Left hindlimb (tissue), 1 donor: ENCODE results near the gene SLC30A2.

ENCODE experiments used
- DNase-seq: peaks from one replicate; pipeline ENCODE4 v3.0.0-alpha.2; 2018

SLC30A2 gene

DNA sequence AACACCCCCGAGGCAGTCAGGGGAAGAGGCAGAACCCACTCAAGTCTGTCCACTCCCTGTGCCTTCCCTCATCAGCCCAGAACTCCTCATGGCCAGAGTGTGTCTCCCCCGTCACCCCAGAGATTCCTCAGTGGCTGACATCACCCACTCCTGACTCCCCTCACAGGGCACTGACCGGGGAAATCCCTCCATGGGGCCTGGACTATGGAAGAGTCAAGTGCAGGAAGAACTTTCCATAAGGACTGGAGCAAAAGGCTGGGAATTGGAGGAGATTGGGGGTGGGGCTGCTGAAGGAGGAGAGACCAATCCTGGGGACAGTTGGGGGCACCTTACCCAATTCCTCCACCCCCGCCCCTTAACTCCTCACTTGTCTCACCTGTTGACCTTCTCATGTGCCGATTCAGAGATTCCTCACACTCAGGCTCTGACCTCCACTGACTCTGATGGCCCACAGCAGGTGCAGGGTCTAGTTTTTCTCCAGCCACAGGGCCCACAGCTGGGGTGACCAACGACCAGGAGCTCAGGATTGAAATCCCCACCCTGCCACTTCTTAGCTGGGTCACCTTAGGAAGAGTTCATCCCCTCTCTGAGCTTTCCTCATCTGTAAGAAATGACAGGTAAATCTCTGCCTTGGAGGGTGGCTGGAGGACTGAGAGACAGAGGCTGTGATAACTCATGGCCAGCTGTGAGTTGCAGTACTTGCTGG is 24.8 kb downstream of the SLC30A2 start:
- no peak for DNase-seq

DNA sequence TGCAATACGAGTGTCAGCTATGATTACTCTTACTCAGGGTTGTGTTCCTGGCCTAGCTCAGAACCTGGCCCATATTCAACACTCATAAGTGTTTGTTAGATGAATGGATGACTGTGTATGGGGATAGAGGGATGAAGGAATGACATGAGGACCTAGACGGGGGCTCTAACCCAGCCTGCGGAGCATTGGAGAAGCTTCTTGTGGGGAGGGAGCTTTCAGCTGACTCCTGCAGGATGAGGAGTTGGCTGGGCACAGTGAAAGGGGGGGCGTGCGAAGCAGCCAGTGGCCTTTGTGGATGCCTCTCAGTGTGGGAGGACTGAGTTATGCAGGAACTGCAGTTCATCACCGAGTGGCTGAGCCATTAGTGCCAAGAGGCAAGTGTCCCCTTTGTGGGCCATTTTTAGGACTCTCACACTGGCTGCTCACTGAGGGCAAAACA is 25.6 kb downstream of the SLC30A2 start:
- no peak for DNase-seq

DNA sequence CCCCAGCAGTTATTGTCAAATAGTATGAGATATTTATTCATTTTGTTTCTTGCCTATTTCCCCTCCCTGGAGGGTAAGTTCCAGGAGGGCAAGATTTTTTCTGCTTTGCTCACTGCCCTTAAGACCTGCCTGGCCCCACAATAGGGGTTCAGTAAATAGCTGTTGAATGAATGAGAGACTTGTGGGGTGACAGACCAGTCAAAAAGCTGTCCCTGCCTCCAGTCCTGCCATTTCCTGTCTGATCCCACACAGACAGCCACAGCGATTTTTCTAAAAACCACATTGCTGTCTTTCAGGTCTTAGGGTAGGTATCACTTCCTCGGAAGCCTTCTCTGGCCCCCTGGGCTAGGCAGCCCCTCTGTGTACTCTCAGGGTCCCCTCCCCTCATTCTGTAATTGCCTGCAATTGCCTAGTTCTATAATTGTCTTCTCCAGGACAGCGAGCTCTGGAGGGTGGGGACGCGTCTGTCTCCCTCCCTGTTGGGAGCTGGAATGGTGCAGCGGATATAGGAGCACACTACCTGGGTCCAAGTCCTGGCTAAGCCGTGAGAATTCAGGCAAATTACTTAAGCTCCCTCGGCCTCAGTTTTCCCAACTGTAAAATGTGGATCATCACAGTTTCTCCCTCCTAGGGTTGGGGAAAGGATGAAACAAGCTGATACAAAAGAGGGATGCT is 26.1 kb downstream of the SLC30A2 start:
- DNase-seq = no peak

DNA sequence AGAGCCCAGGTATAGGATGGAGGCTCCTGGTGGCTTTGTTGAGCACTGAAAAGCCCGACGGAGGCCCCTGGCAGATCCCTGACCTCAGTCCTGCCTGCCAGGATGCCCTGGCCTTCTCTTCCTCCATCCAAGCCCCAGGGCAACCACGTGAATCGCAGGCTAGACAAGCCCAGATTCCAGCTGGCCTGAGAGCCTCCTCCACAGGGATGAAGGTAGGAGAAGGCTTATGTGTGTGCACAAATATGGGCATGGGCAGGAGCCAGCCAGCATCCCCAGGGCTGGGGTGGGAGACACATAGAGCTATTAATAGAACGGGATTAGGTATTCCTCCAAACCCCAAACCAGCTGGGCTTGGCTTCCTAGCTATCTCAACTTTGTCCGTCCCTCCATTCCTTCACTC is 28.3 kb downstream of the SLC30A2 start:
- DNase-seq = no peak

DNA sequence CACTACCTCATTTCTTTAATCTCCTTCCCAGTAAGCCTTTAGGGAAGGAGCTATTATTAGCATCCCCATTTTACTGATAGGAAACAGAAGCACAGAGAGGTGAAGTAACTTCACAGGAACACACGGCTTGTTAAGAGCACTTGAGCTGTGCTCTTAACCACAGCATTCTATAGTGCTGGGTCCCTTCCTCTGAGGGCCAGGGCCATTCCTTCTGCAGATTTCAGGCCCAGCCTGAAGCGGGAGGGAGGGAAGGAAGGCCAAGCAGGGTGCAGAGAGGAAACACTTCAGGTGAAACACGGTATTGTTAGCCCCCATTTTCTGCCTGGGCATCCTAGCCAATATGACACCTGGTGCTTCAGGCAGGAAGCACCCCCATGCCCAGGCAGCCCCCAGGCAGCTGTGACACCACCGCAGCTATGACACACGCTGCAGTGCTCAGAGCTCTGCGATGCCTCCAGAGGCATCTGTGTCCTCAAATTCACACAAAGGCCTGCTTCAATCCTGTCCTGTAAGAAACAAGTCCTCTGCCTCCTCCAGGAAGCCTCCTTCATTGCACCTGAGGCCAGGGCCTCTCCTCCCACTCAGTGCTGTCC is 28.9 kb downstream of the SLC30A2 start:
- DNase-seq = no peak

DNA sequence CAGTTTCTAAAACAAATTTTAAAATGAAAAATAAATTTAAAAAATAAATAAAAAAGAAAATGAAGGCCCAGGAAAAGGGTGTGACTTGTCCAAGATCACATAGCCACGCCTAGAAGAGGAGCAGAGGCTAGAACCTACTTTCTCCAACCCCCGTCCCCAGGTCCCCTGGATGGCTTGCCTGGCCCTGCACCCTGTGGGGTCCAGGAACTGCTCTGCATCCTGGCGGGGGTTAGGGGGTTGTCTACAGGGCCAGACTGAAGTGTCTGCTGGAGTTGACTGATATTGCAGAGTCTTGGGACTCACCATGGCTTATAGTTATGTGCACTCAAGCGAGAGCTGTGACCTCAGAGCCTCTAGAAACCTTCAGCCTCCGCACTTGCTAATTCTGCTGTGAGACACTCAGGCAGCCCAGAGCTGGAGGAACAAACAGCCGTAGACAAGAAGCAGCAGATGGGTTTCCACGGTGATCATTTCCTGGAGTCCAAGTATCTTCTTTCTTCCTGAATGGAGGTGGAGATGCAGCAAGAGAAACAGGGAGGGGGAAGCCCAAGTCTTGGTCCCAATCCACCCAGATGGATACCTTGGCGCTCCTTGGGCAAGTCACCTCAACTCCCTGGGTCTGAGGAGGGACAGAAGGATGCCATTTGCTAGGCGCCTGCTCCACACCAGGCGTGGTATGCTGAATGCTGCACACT is 29.5 kb downstream of the SLC30A2 start:
- no peak for DNase-seq

DNA sequence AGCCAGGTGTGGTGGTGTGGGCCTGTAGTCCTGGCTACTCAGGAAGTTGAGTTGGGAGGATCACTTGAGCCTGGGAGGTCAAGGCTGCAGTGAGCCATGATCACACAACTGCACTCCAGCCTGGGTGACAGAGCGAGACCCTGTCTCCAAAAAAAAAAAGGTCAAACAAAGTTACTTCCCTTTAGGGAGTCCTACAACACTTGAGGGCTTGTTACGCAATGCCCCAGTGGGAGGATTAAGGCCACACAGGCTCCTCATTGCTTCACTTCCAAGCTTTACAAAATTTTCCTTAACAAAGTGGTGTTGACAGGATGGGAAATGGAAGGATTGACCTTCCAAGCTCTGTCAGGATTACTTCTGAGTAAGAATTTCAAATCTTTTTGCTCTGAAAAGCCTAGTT is 30.6 kb downstream of the SLC30A2 start:
- no peak for DNase-seq

DNA sequence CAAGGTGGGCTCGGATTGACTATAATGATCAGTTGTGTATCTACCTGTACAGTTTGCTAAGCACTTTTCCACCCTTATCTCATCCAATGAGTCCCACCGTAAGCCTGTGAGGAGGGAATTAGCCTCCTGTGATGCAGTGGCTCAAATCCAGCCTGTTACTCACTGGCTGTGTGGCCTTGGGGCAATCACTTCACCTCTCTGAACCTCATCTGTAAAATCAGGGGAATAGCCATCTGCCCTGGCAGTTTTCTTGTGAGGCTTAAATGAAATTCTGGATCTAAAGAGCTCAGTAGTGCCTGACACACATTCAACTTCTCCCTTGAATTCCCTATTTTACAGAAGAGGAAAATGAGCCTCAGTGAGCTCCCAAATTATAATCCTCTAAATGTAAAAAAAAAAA is 31.7 kb downstream of the SLC30A2 start:
- no peak for DNase-seq

DNA sequence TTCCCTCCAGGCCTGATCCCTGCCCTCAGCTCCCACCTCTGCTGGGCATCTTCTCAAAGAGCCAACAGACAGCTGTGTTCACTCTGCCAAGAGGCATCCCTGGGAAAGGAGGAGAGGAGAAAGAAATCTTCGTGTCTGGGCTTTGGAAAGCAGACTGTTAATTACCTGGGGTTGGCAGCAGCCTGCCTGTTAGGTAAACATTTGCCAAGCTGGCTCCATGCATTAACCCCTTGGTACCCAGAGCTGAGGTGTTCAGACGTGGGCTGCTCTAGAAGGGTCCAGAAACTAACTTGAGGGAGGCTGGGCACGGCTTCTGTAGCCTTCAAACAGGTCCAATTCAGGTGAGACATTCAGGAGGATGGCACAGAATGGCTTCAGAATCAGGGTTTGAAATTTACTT is 33.1 kb downstream of the SLC30A2 start:
- DNase-seq = no peak

DNA sequence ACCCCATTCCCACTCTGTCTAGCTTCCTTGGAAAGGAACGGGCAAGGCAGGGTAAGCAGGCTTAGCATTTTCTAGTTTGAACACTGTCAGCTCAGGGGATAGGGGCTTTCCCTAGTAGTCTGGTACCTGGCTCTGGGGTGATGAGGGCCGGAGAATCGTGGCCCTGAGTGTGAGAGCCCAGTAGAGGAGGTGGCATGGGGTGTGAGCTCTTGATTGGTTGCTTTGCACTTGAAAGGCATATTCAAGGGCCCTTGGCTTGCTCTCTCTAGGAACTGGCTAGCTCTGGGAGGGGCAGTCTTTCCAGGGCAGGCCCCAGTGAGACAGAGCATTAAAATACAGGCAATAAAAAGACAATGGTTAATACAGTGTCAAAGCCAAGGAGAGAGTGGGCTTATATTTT is 35.1 kb downstream of the SLC30A2 start:
- DNase-seq = no peak

DNA sequence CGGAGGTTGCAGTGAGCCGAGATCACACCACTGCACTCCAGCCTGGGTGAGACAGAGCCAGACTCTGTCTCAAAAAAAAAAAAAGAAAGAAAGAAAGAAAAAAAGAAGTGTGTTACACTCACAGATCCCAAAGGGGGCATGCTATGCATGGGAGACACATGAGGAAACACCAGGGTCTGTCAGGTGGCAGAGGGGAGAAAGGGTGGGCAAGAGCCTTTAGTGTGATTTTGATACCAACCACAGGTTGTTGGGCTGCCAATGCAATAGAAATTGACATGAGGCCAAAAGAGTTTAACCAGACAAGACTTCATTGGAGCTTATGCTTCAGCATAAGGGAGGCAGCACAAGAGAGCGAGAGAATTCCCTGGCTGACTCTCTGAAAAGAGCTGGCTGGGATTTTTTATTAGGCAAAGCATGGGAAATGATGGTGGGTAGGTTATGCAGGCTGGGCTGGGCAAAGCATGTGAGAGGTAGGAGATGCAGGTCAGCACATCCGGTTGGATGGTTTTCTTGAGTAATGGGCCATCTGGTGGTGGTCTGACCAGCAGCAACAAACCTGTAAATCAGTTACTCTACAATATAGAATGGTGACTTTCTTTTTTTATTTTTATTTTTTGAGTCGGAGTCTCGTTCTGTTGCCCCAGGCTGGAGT is 36.0 kb downstream of the SLC30A2 start:
- no peak for DNase-seq

DNA sequence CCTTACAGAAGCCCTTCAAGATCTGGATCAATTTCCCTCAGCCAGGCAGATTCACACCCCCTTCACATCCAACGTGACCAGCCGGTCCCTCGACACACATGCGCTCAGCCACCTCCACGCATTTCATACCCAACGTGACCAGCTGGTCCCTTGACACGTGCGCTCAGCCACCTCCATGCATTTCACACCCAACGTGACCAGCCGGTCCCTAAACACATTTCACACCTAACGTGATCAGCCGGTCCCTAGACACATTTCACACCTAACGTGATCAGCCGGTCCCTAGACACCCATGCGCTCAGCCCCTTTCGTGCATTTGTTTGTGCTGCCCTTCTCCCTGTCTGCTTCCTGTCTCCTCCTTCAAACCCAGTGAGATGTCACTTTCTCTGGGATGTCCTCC is 39.2 kb downstream of the SLC30A2 start:
- no peak for DNase-seq

DNA sequence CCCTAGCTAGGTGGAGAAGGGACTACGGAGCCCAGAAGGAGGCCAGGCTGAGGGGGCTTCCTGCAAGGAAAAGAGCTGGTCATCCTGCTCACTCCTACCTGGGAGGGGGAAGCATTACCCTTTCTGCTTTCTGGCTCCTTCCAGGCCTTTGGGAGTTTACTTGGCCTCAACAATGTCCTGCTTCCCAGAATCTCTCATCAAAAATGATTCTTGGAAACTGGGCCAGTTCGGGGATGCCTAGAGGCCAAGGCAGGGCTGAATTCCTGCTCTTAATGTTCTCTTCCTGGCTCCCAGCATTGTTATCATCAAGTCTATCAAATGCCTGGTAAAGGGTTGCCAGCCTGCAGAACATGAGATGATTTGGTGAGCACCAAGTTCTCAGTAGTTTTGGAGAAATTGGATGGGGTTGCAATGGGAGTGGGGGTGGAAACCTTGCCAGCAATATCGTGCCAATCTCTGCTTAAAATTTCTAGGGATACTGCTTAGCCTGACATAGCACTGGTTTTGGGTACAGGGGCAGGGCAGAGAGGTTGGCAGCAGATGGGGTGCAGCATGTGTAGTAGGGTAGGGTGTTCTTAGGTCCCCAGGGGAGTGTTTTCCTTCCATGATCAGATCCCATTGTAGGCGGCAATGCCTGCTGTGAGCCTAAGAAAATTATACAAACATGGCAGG is 40.3 kb downstream of the SLC30A2 start:
- DNase-seq = no peak

DNA sequence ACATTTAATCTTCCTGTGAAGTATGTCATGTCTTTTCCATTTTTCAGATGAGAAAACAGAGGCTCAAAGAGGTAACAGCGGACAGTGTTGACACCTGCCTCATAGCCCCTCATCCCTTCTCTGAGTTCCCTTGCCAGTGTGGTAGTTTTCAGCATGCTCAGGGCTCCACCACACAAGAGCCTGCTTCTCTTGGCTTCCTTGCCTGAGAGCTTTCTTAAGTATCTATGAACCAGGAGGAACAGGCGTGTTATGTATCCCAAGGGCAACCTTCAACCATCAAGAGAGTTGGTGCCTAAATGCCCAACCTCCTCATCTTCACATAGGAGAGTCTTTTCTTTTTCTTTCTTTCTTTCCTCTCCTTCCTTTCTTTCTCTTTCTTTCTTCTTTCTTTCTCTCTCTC is 42.2 kb downstream of the SLC30A2 start:
- DNase-seq = no peak

DNA sequence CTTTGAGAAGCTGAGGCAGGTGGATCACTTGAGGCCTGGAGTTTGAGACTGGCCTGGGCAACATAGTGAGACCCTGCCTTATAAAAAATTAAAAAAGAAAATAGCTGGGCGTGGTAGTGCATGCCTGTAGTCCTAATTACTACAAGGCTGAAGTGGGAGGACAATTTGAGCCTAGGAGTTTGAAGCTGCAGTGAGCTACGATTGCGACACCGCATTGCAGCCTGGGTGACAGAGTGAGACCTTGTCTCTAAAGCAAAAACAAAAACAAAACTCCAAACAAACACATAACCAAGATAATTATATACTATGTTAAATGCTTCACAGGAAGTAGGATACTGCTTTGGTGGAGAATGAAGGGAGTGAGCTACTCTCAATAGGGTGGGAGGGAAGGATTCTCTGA is 42.7 kb downstream of the SLC30A2 start:
- no peak for DNase-seq

DNA sequence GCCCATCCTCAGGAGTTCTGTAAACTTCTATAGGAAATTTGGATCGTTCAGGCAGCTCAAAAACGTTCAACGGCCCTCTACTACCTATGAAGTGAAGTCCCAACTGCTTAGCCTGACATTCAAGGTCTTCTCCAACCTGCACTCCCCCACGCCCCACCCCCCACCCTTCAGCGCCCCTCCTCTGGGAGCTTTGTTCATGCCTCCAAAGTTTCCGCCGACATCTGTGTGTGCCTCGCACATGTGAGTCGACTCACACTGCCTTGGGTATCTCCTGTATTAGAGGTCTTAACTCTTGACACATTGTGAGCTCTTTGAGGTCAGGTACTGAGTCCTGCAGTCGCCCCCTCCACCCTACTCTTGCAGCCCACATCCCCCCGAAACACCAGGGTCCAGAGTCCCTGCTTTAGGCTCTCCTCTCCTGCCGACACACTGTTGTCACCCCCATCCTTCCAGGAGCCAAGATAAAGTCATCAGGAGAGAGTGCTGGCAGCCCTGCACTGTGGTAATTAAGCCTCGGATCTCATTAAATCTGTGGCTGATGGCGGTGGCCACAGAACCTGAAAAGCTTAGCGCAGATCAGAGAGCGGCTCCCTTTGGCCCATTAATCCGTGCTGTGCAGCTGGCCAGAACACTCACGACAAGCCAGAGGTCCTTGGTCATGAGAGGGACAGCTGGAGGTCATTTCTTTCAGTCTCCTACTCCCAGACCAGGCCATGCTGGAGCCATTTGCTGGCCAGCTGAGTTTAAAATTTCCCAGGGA is 46.7 kb downstream of the SLC30A2 start:
- no peak for DNase-seq

DNA sequence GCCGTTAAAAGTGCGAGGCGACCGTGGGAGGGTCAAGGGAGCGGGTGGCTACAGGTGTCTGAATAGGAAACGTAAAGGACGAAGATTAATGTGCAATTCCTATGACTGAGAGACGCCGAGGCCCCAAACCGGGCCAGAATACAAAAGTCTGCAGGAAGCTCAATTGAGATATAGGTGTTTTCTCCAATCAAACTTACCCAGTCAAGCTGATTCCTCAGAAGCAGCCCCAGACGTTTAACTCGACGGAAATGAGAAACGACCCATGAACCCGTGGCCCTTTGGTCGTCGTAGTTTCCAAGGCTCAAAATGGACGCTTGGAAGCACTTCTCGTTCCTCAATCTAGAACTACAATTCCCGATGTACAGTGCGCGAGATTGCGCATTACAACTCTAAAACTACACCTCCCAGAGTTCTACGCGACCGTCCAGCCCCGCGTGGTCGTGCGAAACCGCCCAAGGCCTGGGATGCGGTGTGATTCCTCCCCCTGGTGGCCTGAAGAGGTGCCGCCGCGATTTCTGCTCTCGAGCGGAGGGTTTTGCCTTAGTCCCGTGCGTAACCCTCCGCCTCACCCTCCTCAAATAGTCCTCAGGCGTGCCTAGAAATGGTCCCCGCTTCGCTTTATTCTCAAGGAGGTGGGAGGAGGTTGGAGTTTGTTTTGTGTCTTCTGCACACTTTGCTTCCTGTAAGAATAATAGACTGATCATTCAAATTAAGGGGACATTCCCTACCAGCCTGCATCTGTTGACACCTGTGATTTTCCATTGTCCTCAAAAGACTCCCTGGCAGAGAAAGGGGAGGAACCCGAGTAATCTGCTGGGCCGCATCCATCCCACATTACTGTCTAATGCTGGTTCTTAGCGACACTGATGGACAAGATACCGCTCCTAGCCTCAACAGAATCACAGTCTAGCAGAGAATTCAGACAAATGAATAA is 47.8 kb downstream of the SLC30A2 start, which contains the start of gene PAFAH2:
Gene PAFAH2, minus strand, starts transcription at position 236 of the 934 bp plus-strand sequence. CDS start 7,247 bp downstream, outside the sequence.
- peak; percentile 98 for DNase-seq

DNA sequence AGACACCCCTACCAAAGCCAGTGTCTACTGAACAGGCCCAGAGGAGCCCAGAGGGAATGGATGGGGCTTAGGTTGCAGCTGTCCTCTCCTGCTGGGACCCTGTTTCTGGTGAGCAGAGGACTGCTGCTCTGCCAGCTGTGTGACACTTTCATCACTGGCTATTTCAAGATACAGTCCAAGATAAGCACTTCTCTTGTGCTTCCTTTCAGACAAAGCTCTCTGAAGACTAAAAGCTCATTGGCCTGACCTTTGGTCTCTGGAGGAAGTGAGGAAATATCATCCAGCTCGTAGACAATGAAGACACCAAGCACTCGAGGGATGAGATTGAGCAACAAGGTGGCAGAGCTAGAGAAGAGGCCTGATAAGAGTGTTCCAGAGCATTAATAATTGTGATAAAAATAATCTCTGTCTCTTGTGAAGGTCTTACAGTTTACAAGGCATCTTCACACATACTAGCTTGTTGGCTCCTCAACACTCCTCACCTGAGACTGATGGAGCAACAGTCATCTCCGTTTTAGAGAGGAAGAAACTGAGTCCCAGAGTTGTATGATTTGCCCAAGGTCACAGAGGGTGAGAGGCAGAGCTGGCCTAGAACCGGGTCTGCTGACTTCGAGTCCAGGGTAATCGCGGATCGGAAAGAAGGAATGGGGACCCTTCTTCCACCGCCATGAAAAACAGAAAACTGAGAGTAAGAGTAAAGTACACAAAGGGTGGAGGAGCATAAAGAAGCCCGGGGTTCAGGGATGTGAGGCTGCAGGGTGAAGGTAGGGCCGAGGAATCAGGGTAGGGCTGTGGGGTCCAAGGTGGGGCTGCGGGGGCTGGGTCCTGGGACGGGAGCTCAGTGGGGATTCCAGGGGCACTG is 48.7 kb downstream of the SLC30A2 start:
- DNase-seq = no peak

DNA sequence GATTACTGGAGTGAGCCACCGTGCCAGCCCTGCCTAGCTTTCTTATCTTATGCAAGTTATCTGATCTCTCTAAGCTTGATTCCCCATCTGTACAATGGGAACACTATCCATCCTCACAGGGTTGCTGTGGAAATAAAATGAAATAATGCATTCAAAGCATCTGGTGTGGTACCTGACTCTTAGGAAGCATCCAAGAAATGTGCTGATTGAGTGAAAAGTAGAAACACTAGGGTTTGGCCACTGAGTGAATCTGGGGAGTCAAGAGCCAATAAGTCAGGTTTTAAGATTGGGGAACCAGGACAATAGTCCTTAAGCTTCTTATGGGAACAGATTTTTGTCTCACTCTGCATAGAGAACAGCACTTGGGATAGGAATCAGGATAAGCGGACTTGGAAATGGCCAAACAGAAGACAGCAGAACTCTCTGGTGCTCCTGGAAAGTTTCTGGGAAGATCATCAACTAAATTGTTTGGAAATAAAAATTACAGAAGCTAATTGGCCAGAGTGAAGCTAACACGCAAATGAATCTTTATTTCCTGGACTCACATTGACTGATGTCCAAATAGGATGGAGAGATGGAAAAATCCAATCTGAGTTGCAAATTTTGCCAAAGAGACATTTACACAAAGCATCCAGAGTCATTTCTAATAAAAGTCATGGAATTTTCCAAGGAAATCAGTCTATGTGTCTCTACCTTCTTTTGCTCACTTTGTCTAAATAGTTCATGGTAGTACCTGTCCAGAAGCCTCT is 51.3 kb downstream of the SLC30A2 start:
- DNase-seq = no peak
